ENCODE measurements around the gene CCL26.
"Not testable (repeated sequence)": the region's sequence is repeated elsewhere in the genome, so short reads cannot be mapped to it uniquely, and the experiment has no call there.

Gene CCL26

DNA sequence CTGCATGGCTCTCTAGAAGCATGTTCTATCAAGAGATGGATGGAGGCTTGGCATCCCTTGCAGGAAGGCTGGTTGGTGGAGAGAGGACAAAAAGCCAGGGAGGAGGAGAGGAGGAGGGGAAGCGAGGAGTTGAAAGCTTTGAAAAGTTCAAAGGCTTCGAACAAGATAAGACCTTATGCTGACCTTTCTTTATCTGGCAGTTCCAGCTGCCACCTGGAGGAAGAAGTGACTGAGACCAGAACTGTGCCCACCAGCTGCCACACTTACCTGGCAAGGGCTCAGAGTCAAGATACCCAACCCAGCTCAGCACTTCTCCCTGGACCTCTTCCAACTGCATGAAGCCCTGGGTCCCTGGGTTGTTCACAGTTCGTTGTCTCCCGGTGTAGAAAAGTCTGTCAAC is 26.8 kb upstream of the CCL26 start:
- in situ Hi-C loops (cut with HindIII; ENCODE audit: low sequenced_read_pairs): no loop called here

DNA sequence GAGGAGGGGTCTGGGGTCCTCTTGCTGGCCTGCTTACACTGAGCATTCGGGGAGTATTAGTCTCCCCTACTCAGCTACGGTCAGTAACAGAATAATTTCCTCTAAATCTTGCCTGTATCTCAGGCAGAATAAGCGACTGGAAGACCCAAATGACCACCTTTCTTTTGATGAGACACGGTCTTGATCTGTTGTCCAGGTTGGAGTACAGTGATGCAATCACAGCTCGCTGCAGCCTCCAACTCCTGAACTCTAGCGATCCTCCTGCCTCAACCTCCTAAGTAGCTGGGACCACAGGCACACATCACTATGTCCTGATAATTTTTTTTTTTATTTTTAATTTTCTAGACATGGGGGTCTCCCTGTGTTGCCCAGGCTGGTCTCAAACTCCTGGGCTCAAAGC is 24.4 kb upstream of the CCL26 start:
- DNase-seq (ENCODE audit: low read depth, low spot score): no peak
- H3K4me3 ChIP-seq (ENCODE audit: low read depth, low read length): no peak overlapping the region
- in situ Hi-C loops (cut with HindIII; ENCODE audit: low sequenced_read_pairs): no loop called here
- TF ChIP-seq CTCF (IDR thresholded peaks at IDR 0.05; ENCODE audit: low read depth, low read length): no peak

More for the DNA sequence above, 26.8 kb upstream of the CCL26 start:
- no peak overlapping the region for H3K4me3 ChIP-seq (ENCODE audit: low read depth, low read length)
- no peak for DNase-seq (ENCODE audit: low read depth, low spot score)
- no peak for TF ChIP-seq CTCF (IDR thresholded peaks at IDR 0.05; ENCODE audit: low read depth, low read length)

DNA sequence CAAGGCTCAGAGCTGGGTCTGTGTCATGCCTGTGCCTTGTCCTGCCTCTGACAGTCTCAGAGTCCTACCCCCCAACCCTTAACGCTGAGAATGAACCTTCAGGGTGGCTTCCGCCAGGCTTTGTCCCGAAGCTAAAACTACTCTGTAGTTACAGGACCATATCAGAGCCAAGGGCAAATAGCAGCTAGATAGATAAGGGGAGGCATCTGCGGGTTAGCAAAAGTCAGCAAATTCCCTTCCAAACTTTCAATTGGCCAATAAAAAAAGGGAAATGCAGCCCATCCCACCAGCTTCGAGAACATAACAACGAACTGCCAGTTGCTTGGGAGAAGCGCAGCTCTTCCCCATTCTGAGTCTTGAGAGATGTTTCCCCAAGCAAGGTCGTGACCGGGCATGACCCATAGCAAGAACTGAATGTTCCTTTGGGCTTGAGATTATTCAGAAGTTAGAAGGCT is 23.8 kb upstream of the CCL26 start:
- no peak overlapping the region for H3K4me3 ChIP-seq (ENCODE audit: low read depth, low read length)
- in situ Hi-C loops (cut with HindIII; ENCODE audit: low sequenced_read_pairs): no loop called here
- no peak for DNase-seq (ENCODE audit: low read depth, low spot score)
- TF ChIP-seq CTCF (IDR thresholded peaks at IDR 0.05; ENCODE audit: low read depth, low read length): no peak

- DNase-seq (ENCODE audit: low read depth, low spot score): no peak
- TF ChIP-seq CTCF (IDR thresholded peaks at IDR 0.05; ENCODE audit: low read depth, low read length): no peak
- in situ Hi-C loops (cut with HindIII; ENCODE audit: low sequenced_read_pairs): no loop called here
- no peak overlapping the region for H3K4me3 ChIP-seq (ENCODE audit: low read depth, low read length)
Observed at GRCh38 chr7:75793676-75794075, 21.7 kb upstream of the CCL26 start.

- in situ Hi-C loops (cut with HindIII; ENCODE audit: low sequenced_read_pairs); DNase-seq (ENCODE audit: low read depth, low spot score); H3K4me3 ChIP-seq (ENCODE audit: low read depth, low read length): not testable (repeated sequence)
Observed at GRCh38 chr7:75792567-75792966, 20.6 kb upstream of the CCL26 start.

DNA sequence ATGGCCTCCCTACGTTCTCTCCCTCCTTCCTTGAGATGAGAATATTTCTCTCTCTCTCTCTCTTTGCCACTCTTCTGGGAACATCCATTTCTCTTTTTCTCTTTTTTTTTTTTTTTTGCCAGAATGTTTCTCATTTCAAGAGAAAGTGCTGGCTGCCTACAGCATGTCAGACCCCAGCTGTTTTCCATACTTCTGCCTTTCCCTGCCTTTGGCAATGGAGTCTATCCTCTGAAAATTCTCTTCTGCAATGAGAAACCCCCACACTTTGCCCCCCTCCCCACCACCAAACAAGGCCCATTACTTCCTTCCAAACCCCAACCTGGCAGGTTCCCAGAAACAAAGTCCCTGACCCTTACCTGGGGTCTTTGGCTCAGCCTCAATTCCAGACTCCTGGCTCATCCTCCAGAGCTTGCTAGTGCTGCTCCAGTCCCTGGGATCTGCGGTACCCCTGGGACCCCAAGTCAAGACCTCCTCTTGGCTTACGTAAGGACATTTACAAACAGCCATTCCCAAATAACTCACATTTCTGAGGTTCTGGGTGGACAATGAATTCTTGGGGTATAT is 17.4 kb upstream of the CCL26 start:
- TF ChIP-seq CTCF (IDR thresholded peaks at IDR 0.05; ENCODE audit: low read depth, low read length): no peak
- no peak for DNase-seq (ENCODE audit: low read depth, low spot score)
- in situ Hi-C loops (cut with HindIII; ENCODE audit: low sequenced_read_pairs): no loop called here
- no peak overlapping the region for H3K4me3 ChIP-seq (ENCODE audit: low read depth, low read length)

DNA sequence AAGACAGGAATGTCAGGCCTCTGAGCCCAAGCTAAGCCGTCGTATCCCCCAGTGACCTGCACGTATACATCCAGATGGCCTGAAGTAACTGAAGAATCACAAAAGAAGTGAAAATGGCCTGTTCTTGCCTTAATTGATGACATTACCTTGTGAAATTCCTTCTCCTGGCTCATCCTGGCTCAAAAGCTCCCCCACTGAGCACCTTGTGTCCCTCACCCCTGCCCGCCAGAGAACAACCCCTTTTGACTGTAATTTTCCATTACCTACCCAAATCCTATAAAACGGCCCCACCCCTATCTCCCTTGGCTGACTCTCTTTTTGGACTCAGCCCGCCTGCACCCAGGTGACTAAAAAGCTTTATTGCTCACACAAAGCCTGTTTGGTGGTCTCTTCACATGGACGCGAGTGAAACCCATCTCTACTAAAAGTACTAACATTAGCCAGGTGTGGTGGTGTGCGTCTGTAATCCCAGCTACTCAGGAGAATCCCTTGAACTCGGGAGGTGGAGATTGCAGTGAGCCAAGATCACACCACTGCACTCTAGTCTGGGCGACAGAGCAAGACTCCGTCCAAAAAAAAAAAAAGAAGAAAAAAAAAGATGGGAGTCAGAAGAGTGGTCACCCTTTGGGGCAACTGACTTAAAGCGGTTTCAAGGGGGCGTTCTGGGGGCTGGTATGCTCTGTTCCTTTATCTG is 16.3 kb upstream of the CCL26 start:
- H3K4me3 ChIP-seq (ENCODE audit: low read depth, low read length); DNase-seq (ENCODE audit: low read depth, low spot score); in situ Hi-C loops (cut with HindIII; ENCODE audit: low sequenced_read_pairs): not testable (repeated sequence)

DNA sequence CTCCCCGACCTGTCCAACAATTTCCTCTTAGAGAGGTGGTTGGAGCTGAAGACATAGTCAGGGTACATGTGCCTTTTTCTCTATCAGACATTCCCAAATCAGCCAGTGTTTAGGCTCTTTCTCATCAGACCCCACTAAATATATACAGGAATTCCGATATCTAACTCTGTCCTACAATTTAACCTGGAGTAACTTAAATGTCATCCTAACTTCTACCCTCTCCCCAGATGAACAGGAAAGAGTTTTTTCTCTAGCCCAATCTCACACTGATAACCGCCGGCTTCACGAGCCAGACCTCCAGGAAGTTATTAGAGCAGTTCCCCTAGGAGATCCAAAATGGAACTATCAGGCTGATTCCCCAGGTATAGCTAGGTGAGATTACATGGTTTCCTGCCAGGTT is 11.0 kb upstream of the CCL26 start:
- H3K4me3 ChIP-seq (ENCODE audit: low read depth, low read length); DNase-seq (ENCODE audit: low read depth, low spot score); in situ Hi-C loops (cut with HindIII; ENCODE audit: low sequenced_read_pairs): not testable (repeated sequence)

GRCh38 chr7:75780647-75781273 is 8.7 kb upstream of the CCL26 start:
- in situ Hi-C loops (cut with HindIII; ENCODE audit: low sequenced_read_pairs); H3K4me3 ChIP-seq (ENCODE audit: low read depth, low read length); DNase-seq (ENCODE audit: low read depth, low spot score): not testable (repeated sequence)

DNA sequence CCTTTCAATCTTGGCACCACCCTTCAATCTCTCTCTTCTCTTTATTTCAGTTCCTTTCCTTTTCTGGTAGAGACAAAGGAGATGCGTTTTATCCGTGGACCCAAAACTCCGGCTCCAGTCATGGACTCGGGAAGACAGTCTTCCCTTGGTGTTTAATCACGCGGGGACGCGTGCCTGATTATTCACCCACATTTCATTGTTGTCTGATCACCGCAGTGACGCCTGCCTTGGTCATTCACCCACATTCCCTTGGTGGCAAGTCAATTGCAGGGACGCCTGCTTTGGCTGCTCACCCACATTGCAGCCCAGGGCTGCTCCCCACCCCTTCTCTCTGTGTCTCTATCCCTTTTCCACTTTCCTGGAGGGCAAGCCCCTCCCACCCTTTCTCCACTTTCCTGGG is 7.5 kb upstream of the CCL26 start:
- in situ Hi-C loops (cut with HindIII; ENCODE audit: low sequenced_read_pairs); H3K4me3 ChIP-seq (ENCODE audit: low read depth, low read length): not testable (repeated sequence)
- DNase-seq (ENCODE audit: low read depth, low spot score): peak; percentile 34

DNA sequence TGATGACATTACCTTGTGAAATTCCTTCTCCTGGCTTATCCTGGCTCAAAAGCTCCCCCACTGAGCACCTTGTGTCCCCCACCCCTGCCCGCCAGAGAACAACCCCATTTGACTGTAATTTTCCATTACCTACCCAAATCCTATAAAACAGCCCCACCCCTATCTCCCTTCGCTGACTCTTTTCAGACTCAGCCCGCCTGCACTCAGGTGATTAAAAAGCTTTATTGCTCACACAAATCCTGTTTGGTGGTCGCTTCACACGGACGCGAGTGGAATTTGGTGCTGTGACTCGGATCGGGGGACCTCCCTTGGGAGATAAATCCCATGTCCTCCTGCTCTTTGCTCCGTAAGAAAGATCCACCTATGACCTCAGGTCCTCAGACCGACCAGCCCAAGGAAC is 7.0 kb upstream of the CCL26 start:
- DNase-seq (ENCODE audit: low read depth, low spot score); in situ Hi-C loops (cut with HindIII; ENCODE audit: low sequenced_read_pairs); H3K4me3 ChIP-seq (ENCODE audit: low read depth, low read length): not testable (repeated sequence)
